Natural killer cell (primary cell): Measurements from ENCODE around the gene UGT1A3. TPM values are rescaled to one million over a fixed set of nuclear protein-coding genes. Genes with fewer than 3 reads are reported as not detected.

Experiments used
- total RNA-seq, 4 donors: library from RNA; stranded (reverse); fragments of 120-200 nt in 1 of 4; gene quantifications; one replicate each; pipeline versions ENCODE4 v1.2.3 to v1.2.4, GENCODE V29; 2013 to 2022

The UGT1A3 gene
- total RNA-seq, 3 donors from 2014 or later (not counting 1 experiment from before 2014, with no cell fraction given): not detected

Other genes with a start within 250 kb of the UGT1A3 start
- 10 to 100 TPM; 17.4 to 20.6 (median 19.4) TPM for gene USP40, start 162.3 kb upstream of the UGT1A3 start, total RNA-seq
- not detected for gene UGT1A8, start 111.4 kb upstream of the UGT1A3 start, total RNA-seq
- not detected for gene UGT1A10, start 92.6 kb upstream of the UGT1A3 start, total RNA-seq
- not detected for gene UGT1A9, start 57.1 kb upstream of the UGT1A3 start, total RNA-seq
- gene UGT1A7, start 47.1 kb upstream of the UGT1A3 start, total RNA-seq: not detected
- not detected for gene UGT1A6, start 36.2 kb upstream of the UGT1A3 start, total RNA-seq
- gene UGT1A5, start 16.1 kb upstream of the UGT1A3 start, total RNA-seq: not detected
- gene UGT1A4, start 10.3 kb upstream of the UGT1A3 start, total RNA-seq: not detected
- not detected for gene UGT1A1, start 31.2 kb downstream of the UGT1A3 start, total RNA-seq
- gene MROH2A, start 49.3 kb downstream of the UGT1A3 start, total RNA-seq: not detected
- gene HJURP, start 125.5 kb downstream of the UGT1A3 start, total RNA-seq: 1 to 10 TPM in 2 of 3 donors, under 1 TPM in 1; 0.87 to 3.2 (median 1.5) TPM
- gene TRPM8, start 188.3 kb downstream of the UGT1A3 start, total RNA-seq: not detected